ENCODE measurements around the gene SLC4A5. TPM values are rescaled to one million over a fixed set of nuclear protein-coding genes. Genes with fewer than 3 reads are reported as not detected.
A peak's percentile ranks its signal among the peaks of the same experiment; 100 is the strongest.

SLC4A5 gene
- total and polyA plus RNA-seq, 2 of the 8 experiments (the other 6 are each of a cell fraction or from before 2014, with no cell fraction given), result 0.42 to 0.52 TPM

DNA sequence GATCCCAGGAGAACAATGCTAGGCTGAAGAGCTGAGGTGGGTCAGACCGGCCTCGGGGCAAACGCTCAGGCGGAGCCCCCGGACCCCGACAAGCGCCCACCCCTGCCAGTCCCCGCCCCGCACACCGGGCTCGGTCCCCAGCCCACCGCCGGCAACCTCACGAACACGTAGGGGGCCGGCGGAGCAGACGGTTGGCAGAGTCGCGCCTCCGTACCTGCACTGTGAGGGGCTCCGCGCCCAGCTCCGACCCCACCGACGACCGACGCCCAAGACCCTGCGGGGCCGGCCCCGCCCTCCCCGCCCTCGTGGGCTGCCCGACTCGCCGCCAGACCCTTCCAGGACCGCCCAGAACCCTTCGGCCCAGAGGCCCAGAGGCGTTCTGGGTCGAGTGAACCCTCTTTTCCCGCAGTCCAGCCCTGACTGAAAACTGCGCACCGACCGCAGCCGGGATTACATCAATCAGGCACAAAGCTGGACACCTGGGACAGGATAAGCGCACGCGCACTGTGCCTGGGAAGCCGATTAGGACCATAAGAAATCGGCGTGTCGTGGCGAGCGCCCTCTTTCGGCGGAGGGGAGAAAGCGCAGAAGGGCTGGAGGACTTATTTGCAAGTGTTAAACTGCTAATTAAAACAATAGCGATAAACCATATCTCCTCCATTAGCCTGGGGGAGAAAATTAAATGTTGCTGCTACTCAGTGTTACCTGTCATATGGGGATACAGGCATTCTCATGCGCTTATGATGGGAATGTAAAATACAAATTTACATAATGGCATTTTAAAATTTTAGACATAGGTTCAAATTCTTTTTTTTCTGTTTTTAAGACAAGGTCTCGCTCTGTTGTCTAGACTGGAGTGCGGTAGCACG is 48.6 kb upstream of the SLC4A5 start (continued):
- TF ChIP-seq, protein P1, sequence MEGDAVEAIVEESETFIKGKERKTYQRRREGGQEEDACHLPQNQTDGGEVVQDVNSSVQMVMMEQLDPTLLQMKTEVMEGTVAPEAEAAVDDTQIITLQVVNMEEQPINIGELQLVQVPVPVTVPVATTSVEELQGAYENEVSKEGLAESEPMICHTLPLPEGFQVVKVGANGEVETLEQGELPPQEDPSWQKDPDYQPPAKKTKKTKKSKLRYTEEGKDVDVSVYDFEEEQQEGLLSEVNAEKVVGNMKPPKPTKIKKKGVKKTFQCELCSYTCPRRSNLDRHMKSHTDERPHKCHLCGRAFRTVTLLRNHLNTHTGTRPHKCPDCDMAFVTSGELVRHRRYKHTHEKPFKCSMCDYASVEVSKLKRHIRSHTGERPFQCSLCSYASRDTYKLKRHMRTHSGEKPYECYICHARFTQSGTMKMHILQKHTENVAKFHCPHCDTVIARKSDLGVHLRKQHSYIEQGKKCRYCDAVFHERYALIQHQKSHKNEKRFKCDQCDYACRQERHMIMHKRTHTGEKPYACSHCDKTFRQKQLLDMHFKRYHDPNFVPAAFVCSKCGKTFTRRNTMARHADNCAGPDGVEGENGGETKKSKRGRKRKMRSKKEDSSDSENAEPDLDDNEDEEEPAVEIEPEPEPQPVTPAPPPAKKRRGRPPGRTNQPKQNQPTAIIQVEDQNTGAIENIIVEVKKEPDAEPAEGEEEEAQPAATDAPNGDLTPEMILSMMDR (IDR thresholded peaks at IDR 0.05; ENCODE audit: control extremely low read depth in 1 of 3, insufficient read depth in 1 of 3, low read depth in 1 of 3, low read length in 3 of 3), result peak; percentile 75 to 98 (median 97)
- TF ChIP-seq POLR2AphosphoS5 (IDR thresholded peaks at IDR 0.05; ENCODE audit: low read depth, low read length) (peak; percentile 73), RFX5 (IDR thresholded peaks at IDR 0.05; ENCODE audit: borderline replicate concordance, low read depth, low read length) (no peak), BACH1 (IDR thresholded peaks at IDR 0.05; ENCODE audit: low read length) (no peak), EP300 (IDR thresholded peaks at IDR 0.05; ENCODE audit: borderline replicate concordance in 1 of 2, low read depth in 2 of 2, low read length in 2 of 2) (no peak), YY1 (IDR thresholded peaks at IDR 0.05; ENCODE audit: low read depth, low read length) (no peak), CHD2 (IDR thresholded peaks at IDR 0.05; ENCODE audit: low read length) (no peak), CREB1 (IDR thresholded peaks at IDR 0.05) (no peak; the same call in 1 of the 2 replicates), SP1 (IDR thresholded peaks at IDR 0.05; ENCODE audit: low read depth, low read length) (peak; percentile 30), SRF (IDR thresholded peaks at IDR 0.05; ENCODE audit: low read depth, low read length) (no peak), NRF1 (IDR thresholded peaks at IDR 0.05; ENCODE audit: low read depth, low read length) (peak; percentile 57), TAF1 (IDR thresholded peaks at IDR 0.05; ENCODE audit: low read depth, low read length) (peak; percentile 82; the same call in 1 of the 2 replicates), PHF8 (conservative IDR thresholded peaks at IDR 0.05; ENCODE audit: low read depth, low read length) (peak; percentile 89), CHD1 (IDR thresholded peaks at IDR 0.05; ENCODE audit: low read depth, low read length) (no peak), EZH2 (IDR thresholded peaks at IDR 0.05; ENCODE audit: low read depth, low read length, severe bottlenecking) (no peak), SP2 (IDR thresholded peaks at IDR 0.05; ENCODE audit: low read length) (no peak), TAF7 (optimal IDR thresholded peaks at IDR 0.05; ENCODE audit: borderline replicate concordance, low read depth, low read length) (peak; percentile 80), CBX8 (IDR thresholded peaks at IDR 0.05; ENCODE audit: borderline replicate concordance, low read depth, low read length) (no peak)
- TF ChIP-seq, protein P2, sequence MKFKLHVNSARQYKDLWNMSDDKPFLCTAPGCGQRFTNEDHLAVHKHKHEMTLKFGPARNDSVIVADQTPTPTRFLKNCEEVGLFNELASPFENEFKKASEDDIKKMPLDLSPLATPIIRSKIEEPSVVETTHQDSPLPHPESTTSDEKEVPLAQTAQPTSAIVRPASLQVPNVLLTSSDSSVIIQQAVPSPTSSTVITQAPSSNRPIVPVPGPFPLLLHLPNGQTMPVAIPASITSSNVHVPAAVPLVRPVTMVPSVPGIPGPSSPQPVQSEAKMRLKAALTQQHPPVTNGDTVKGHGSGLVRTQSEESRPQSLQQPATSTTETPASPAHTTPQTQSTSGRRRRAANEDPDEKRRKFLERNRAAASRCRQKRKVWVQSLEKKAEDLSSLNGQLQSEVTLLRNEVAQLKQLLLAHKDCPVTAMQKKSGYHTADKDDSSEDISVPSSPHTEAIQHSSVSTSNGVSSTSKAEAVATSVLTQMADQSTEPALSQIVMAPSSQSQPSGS (IDR thresholded peaks at IDR 0.05; ENCODE audit: low read length), result no peak
- TF ChIP-seq, protein P3, sequence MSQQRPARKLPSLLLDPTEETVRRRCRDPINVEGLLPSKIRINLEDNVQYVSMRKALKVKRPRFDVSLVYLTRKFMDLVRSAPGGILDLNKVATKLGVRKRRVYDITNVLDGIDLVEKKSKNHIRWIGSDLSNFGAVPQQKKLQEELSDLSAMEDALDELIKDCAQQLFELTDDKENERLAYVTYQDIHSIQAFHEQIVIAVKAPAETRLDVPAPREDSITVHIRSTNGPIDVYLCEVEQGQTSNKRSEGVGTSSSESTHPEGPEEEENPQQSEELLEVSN (IDR thresholded peaks at IDR 0.05), result no peak

All from H1 (cell line).